ENCODE measurements around the gene ZMIZ1. TPM values are rescaled to one million over a fixed set of nuclear protein-coding genes. Genes with fewer than 3 reads are reported as not detected.

ZMIZ1 gene
- total and polyA plus RNA-seq, 8 donors, result 63.1 to 87.2 (median 76.8) TPM

DNA sequence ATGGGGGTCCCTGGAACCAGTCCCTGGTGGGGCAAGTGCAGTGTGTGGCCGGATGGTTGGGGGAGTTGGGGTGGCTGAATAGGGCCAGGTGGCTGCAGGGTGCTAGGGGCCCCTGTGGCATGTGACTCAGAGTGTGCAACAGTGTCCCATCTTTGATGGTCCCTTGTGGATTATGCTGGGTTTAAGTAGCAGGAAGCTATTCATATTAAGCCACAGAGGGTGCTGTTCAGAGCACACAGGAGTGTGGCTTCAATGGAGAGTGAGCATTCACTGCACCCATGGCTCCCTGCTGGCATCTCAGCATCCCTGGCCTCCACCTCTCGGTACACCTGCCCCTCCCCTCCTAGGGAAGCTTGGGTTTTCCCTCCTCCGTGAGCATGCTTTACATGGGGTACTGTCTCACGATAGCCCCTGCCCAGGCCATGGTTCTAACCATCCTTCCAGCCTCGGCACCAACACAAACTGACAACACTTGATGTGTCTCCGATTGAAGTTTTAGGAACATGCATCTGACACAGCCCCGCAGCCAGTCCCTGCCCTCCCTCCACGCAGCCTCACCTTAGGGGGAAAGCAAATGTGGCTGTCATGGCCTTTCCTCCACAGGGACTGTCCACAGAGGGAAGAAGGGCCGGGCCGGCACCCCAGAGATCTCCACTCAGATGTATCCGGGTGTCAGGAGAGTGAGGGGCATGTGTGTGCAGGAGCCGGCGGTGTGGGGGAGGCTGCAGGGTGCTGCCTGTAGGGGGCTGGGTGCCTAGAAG, 248.1 kb downstream of the ZMIZ1 start:
- Histone ChIP-seq H3K4me3 (no peak overlapping the region), H3K27me3 (no peaks in the 10 kb centered on the region), H3K27ac (peak overlapping the region in 1 of 2 donors; percentile 57), H3K9me3 (no peaks in the 10 kb centered on the region), H3K36me3 (peaks cover 0 to 42% of the 10 kb centered on the region in 2 donors), H3K4me1 (peaks cover 5 to 52% of the 10 kb centered on the region in 2 donors)
- intact Hi-C loops (cut with DNase I), result no loop called here
- ATAC-seq (peak; percentile 3), DNase-seq (no peak)
- no peak for TF ChIP-seq CTCF (IDR thresholded peaks at IDR 0.05)

GRCh38 chr10:79318369-79318768, 249.6 kb downstream of the ZMIZ1 start:
- Histone ChIP-seq H3K4me3 (no peak overlapping the region), H3K9me3 (no peaks in the 10 kb centered on the region), H3K36me3 (peaks cover 0 to 27% of the 10 kb centered on the region in 2 donors), H3K4me1 (peaks cover 5 to 67% of the 10 kb centered on the region in 2 donors), H3K27me3 (no peaks in the 10 kb centered on the region), H3K27ac (peak overlapping the region in 1 of 2 donors; percentile 64)
- intact Hi-C loops (cut with DNase I), result no loop called here
- no peak for TF ChIP-seq CTCF (IDR thresholded peaks at IDR 0.05)
- ATAC-seq (no peak), DNase-seq (peak in 1 of 4 donors; percentile 26)

DNA sequence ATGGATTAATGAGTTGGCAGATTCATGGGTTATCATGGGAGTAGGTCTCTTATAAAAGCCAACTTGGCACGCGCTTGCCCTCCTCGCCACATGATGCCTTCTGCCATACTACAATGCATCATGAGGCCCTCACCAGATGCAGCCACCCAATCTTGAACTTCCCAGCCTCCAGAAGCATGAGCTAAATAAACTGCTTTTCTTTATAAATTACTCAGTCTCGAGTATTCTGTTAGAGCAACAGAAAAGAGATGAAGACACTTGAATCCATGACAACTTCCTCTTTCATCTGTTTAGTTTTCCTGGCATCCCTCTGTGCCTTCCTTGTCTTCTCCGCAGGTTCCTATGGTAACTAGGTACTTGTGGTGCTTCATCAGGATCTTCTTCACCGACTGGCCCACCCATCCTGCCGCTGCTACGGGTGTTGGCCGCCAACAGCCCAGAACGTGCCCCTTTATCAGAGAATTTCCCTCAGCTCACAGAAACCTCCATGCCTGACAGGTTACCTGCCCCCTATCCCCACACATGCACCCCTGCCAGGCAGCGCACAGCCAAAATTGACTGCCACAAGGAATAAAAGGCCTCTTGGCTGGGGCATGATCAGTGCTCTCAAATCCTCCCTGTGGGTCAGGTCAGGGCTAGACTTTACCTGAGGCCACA, 250.5 kb downstream of the ZMIZ1 start:
- Histone ChIP-seq H3K27ac (peak overlapping the region in 1 of 2 donors; percentile 18), H3K27me3 (no peaks in the 10 kb centered on the region), H3K4me1 (peaks cover 5 to 72% of the 10 kb centered on the region in 2 donors), H3K36me3 (peaks cover 0 to 18% of the 10 kb centered on the region in 2 donors), H3K9me3 (no peaks in the 10 kb centered on the region), H3K4me3 (no peak overlapping the region)
- intact Hi-C loops (cut with DNase I), result no loop called here
- no peak for ATAC-seq
- peak in 1 of 4 donors; percentile 26 for DNase-seq
- no peak for TF ChIP-seq CTCF (IDR thresholded peaks at IDR 0.05)

- Histone ChIP-seq H3K4me1 (peaks cover 5 to 72% of the 10 kb centered on the region in 2 donors), H3K27ac (peak overlapping the region in 1 of 2 donors; percentile 63)
Measured at GRCh38 chr10:79320316-79320715, 251.6 kb downstream of the ZMIZ1 start.

More at GRCh38 chr10:79320316-79320715, 251.6 kb downstream of the ZMIZ1 start:
- ATAC-seq (no peak), DNase-seq (no peak)
- Histone ChIP-seq H3K27me3 (no peaks in the 10 kb centered on the region), H3K36me3 (peaks cover 0 to 7% of the 10 kb centered on the region in 2 donors), H3K9me3 (no peaks in the 10 kb centered on the region), H3K4me3 (no peak overlapping the region)
- intact Hi-C loops (cut with DNase I), result no loop called here
- TF ChIP-seq CTCF (IDR thresholded peaks at IDR 0.05), result no peak

Data from left lung (tissue), 10 donors.